GM12878 (cell line): Measurements from ENCODE around the gene AGAP1.

Experiments
- EZH2 ChIP-seq: IDR thresholded peaks from 2 replicates; pipeline ENCODE4 v1.6.1; 2012; ENCODE audit warnings: low read depth, mild to moderate bottlenecking, control low read depth, inconsistent platforms, low read length, borderline replicate concordance; ENCODE audit not compliant: control insufficient read depth
- MTA3 ChIP-seq: IDR thresholded peaks from 2 replicates; pipeline ENCODE4 v1.6.1; 2012; ENCODE audit warnings: low read length, inconsistent platforms, borderline replicate concordance
- TAF1 ChIP-seq: IDR thresholded peaks from 2 replicates; pipeline ENCODE4 v1.6.1; 2011; ENCODE audit warnings: mild to moderate bottlenecking, low read depth, low read length, borderline replicate concordance
- TBL1XR1 ChIP-seq: IDR thresholded peaks from 2 replicates; pipeline ENCODE4 v1.6.1; 2012; ENCODE audit warnings: low read depth, low read length, improper control_type of control experiment
- ZSCAN29 ChIP-seq: fragments of 450-650 bp; IDR thresholded peaks from 2 replicates; pipeline ENCODE4 v1.6.1; 2017; ENCODE audit warnings: mild to moderate bottlenecking, moderate library complexity
- TF ChIP-seq, protein P1 (sequence below), 3 experiments: IDR thresholded peaks in 2 of 3; conservative IDR thresholded peaks in 1 of 3; 2 replicates each; pipeline ENCODE4 v1.5.1; 2011; ENCODE audit warnings: low read depth in 3 of 3, low read length in 3 of 3, mild to moderate bottlenecking in 3 of 3, control low read depth in 2 of 3, moderate library complexity in 2 of 3, inconsistent platforms in 1 of 3, mixed read lengths in 1 of 3; ENCODE audit not compliant: control insufficient read depth in 2 of 3, insufficient read depth in 1 of 3; ENCODE audit errors: extremely low read depth in 1 of 3
- TF ChIP-seq, protein P2 (sequence below): IDR thresholded peaks from 2 replicates; pipeline ENCODE4 v1.6.1; 2011; ENCODE audit warnings: low read depth, low read length, improper control_type of control experiment, borderline replicate concordance
- TF ChIP-seq, protein P3 (sequence below): IDR thresholded peaks from 2 replicates; pipeline ENCODE4 v1.6.1; 2011; ENCODE audit warnings: low read depth, mild to moderate bottlenecking, low read length, moderate library complexity, borderline replicate concordance; ENCODE audit errors: extremely low read depth

DNA sequence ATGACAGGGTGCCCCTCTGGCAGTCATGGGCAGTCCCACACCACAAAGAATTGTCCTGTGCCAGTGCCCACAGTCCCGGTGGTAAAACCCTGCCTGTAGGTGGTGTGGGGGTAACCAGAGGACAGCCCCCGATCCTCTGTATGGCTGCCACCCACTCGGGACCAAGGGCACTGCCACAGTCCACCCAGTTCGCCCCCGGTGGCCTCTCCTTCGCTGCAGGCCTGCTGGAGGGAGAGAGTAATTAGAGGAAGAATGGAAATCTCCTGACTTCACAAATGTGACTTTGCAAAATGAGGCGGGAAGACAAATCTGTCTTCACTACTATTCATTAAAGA is 663.0 kb downstream of the AGAP1 start:
- no peak for TF ChIP-seq EZH2
- no peak for TF ChIP-seq ZSCAN29
- TF ChIP-seq TBL1XR1, result no peak
- TF ChIP-seq, protein P1, sequence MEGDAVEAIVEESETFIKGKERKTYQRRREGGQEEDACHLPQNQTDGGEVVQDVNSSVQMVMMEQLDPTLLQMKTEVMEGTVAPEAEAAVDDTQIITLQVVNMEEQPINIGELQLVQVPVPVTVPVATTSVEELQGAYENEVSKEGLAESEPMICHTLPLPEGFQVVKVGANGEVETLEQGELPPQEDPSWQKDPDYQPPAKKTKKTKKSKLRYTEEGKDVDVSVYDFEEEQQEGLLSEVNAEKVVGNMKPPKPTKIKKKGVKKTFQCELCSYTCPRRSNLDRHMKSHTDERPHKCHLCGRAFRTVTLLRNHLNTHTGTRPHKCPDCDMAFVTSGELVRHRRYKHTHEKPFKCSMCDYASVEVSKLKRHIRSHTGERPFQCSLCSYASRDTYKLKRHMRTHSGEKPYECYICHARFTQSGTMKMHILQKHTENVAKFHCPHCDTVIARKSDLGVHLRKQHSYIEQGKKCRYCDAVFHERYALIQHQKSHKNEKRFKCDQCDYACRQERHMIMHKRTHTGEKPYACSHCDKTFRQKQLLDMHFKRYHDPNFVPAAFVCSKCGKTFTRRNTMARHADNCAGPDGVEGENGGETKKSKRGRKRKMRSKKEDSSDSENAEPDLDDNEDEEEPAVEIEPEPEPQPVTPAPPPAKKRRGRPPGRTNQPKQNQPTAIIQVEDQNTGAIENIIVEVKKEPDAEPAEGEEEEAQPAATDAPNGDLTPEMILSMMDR (IDR thresholded peaks at IDR 0.05 in 2 of 3, conservative IDR thresholded peaks at IDR 0.05 in 1 of 3; ENCODE audit: control insufficient read depth in 2 of 3, extremely low read depth in 1 of 3, insufficient read depth in 1 of 3, low read depth in 3 of 3, low read length in 3 of 3), result no peak
- no peak for TF ChIP-seq MTA3
- TF ChIP-seq, protein P2, sequence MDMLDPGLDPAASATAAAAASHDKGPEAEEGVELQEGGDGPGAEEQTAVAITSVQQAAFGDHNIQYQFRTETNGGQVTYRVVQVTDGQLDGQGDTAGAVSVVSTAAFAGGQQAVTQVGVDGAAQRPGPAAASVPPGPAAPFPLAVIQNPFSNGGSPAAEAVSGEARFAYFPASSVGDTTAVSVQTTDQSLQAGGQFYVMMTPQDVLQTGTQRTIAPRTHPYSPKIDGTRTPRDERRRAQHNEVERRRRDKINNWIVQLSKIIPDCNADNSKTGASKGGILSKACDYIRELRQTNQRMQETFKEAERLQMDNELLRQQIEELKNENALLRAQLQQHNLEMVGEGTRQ, result no peak
- TF ChIP-seq TAF1, result no peak
- TF ChIP-seq, protein P3, sequence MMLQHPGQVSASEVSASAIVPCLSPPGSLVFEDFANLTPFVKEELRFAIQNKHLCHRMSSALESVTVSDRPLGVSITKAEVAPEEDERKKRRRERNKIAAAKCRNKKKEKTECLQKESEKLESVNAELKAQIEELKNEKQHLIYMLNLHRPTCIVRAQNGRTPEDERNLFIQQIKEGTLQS, result no peak
